Neural progenitor cell (in vitro differentiated cells): ENCODE measurements around the gene BCL2L13. TPM values are rescaled to one million over a fixed set of nuclear protein-coding genes. Genes with fewer than 3 reads are reported as not detected.

ENCODE experiments used
- DNase-seq: peaks from one replicate; pipeline ENCODE4 v3.0.0-alpha.2; 2016; ENCODE audit warnings: low spot score
- H2AFZ ChIP-seq: fragments of 200-600 bp; sonication (generic); replicated peaks from 2 replicates; pipeline ENCODE4 v1.6.1; 2016; ENCODE audit warnings: antibody characterized with exemption
- H3F3A ChIP-seq: fragments of 200-600 bp; sonication (generic); 2 replicates; pipeline ENCODE4 v1.6.1; 2016; ENCODE audit warnings: antibody characterized with exemption, low read depth
- H3K27ac ChIP-seq: fragments of 200-600 bp; sonication (generic); 2 replicates; pipeline ENCODE4 v1.5.1; 2016; ENCODE audit warnings: mild to moderate bottlenecking
- H3K27me3 ChIP-seq: fragments of 200-600 bp; sonication (generic); 2 replicates; pipeline ENCODE4 v1.6.1; 2016; ENCODE audit warnings: mild to moderate bottlenecking, moderate library complexity
- H3K36me3 ChIP-seq: fragments of 200-600 bp; sonication (generic); 2 replicates; pipeline ENCODE4 v1.5.1; 2016
- H3K4me1 ChIP-seq: fragments of 200-600 bp; sonication (generic); 2 replicates; pipeline ENCODE4 v1.6.1; 2016; ENCODE audit warnings: mixed run types
- H3K4me2 ChIP-seq: fragments of 200-600 bp; sonication (generic); 2 replicates; pipeline ENCODE4 v1.6.1; 2016
- H3K4me3 ChIP-seq: fragments of 200-600 bp; sonication (generic); 2 replicates; pipeline ENCODE4 v1.5.1; 2016
- H3K79me2 ChIP-seq: fragments of 200-600 bp; sonication (generic); 2 replicates; pipeline ENCODE4 v1.6.1; 2016; ENCODE audit warnings: low read depth
- H3K9ac ChIP-seq: fragments of 200-600 bp; sonication (generic); 2 replicates; pipeline ENCODE4 v1.6.1; 2016
- H3K9me3 ChIP-seq: fragments of 200-600 bp; sonication (generic); 2 replicates; pipeline ENCODE4 v1.5.1; 2016; ENCODE audit warnings: low read depth
- H4K20me1 ChIP-seq: fragments of 200-600 bp; sonication (generic); 2 replicates; pipeline ENCODE4 v1.6.1; 2016; ENCODE audit warnings: low read depth
- H3K27ac Mint-ChIP-seq: 3 replicates; pipeline ENCODE4 v1.8.0; 2021; ENCODE audit warnings: mixed read lengths
- H3K27me3 Mint-ChIP-seq: 2 replicates; pipeline ENCODE4 v1.8.0; 2022; ENCODE audit warnings: low read depth, mild to moderate bottlenecking, inconsistent platforms, moderate library complexity, mixed read lengths; ENCODE audit not compliant: insufficient read depth
- H3K36me3 Mint-ChIP-seq: 3 replicates; pipeline ENCODE4 v1.8.0; 2021; ENCODE audit warnings: mixed read lengths
- H3K4me1 Mint-ChIP-seq: 3 replicates; pipeline ENCODE4 v1.8.0; 2021; ENCODE audit warnings: mixed read lengths
- H3K4me3 Mint-ChIP-seq: 3 replicates; pipeline ENCODE4 v1.8.0; 2021; ENCODE audit warnings: mild to moderate bottlenecking, moderate library complexity, mixed read lengths
- H3K9me3 Mint-ChIP-seq: 3 replicates; pipeline ENCODE4 v1.8.0; 2020; ENCODE audit warnings: mixed read lengths
- CTCF ChIP-seq: fragments of 200-600 bp; sonication (generic); IDR thresholded peaks from 2 replicates; pipeline ENCODE4 v1.5.1; 2017; ENCODE audit warnings: antibody characterized with exemption, mild to moderate bottlenecking
- EZH2 ChIP-seq: fragments of 200-600 bp; sonication (generic); IDR thresholded peaks from 2 replicates; pipeline ENCODE4 v1.6.1; 2017; ENCODE audit warnings: antibody characterized with exemption, mild to moderate bottlenecking, moderate library complexity
- EZH2phosphoT487 ChIP-seq: fragments of 200-600 bp; sonication (generic); IDR thresholded peaks from 2 replicates; pipeline ENCODE4 v1.6.1; 2017; ENCODE audit warnings: antibody characterized with exemption
- total RNA-seq: library from RNA; depleted of rRNA; stranded (reverse); fragments of >200 nt; gene quantifications from 2 replicates; pipeline ENCODE4 v1.2.3, GENCODE V29; 2015; ENCODE audit warnings: low replicate concordance

Gene BCL2L13
- total RNA-seq, 1 donor from 2014 or later = 47.7 TPM

GRCh38 chr22:17703811-17704210 lies 65.3 kb downstream of the BCL2L13 start:
- H3K4me1 ChIP-seq = no peaks in the 10 kb centered on the region
- peaks cover 12% of the 10 kb centered on the region for H3K36me3 Mint-ChIP-seq
- no peaks in the 10 kb centered on the region for H3K9me3 Mint-ChIP-seq

GRCh38 chr22:17705546-17705945 lies 67.0 kb downstream of the BCL2L13 start:
- H3K9me3 ChIP-seq = no peaks in the 10 kb centered on the region
- no peaks in the 10 kb centered on the region for H3K4me1 ChIP-seq
- Mint-ChIP-seq H3K36me3 (peaks cover 14% of the 10 kb centered on the region), H3K9me3 (no peaks in the 10 kb centered on the region), H3K27ac (no peak overlapping the region), H3K27me3 (peaks cover 2% of the 10 kb centered on the region), H3K4me3 (no peak overlapping the region), H3K4me1 (peaks cover 6% of the 10 kb centered on the region)
- no peaks in the 10 kb centered on the region for H3K79me2 ChIP-seq
- H3F3A ChIP-seq = no peaks in the 10 kb centered on the region
- no peak overlapping the region for H3K27ac ChIP-seq
- H3K36me3 ChIP-seq = no peaks in the 10 kb centered on the region
- H2AFZ ChIP-seq = no peak overlapping the region
- no peaks in the 10 kb centered on the region for H4K20me1 ChIP-seq
- TF ChIP-seq EZH2phosphoT487 (no peak), CTCF (no peak), EZH2 (no peak)
- H3K27me3 ChIP-seq = no peaks in the 10 kb centered on the region
- H3K4me3 ChIP-seq = no peak overlapping the region
- H3K4me2 ChIP-seq = no peak overlapping the region
- H3K9ac ChIP-seq = no peak overlapping the region
- no peak for DNase-seq

More at GRCh38 chr22:17703811-17704210, 65.3 kb downstream of the BCL2L13 start:
- peaks cover 2% of the 10 kb centered on the region for H3K27me3 Mint-ChIP-seq
- TF ChIP-seq EZH2phosphoT487 (no peak), EZH2 (no peak), CTCF (no peak)
- Histone ChIP-seq H3K9me3 (no peaks in the 10 kb centered on the region), H3K27ac (no peak overlapping the region), H3K36me3 (no peaks in the 10 kb centered on the region), H3K9ac (no peak overlapping the region), H3K4me2 (no peak overlapping the region), H2AFZ (no peak overlapping the region), H3K79me2 (no peaks in the 10 kb centered on the region), H3K27me3 (no peaks in the 10 kb centered on the region), H3F3A (no peaks in the 10 kb centered on the region), H3K4me3 (no peak overlapping the region), H4K20me1 (no peaks in the 10 kb centered on the region)
- no peak overlapping the region for H3K27ac Mint-ChIP-seq
- H3K4me3 Mint-ChIP-seq = no peak overlapping the region
- DNase-seq = no peak
- peaks cover 11% of the 10 kb centered on the region for H3K4me1 Mint-ChIP-seq

- Mint-ChIP-seq H3K9me3 (no peaks in the 10 kb centered on the region), H3K4me1 (peaks cover 6% of the 10 kb centered on the region), H3K4me3 (no peak overlapping the region), H3K36me3 (peaks cover 14% of the 10 kb centered on the region), H3K27ac (peak overlapping the region; percentile 12), H3K27me3 (peaks cover 2% of the 10 kb centered on the region)
- no peaks in the 10 kb centered on the region for H3K27me3 ChIP-seq
- TF ChIP-seq EZH2phosphoT487 (no peak), EZH2 (no peak), CTCF (no peak)
- DNase-seq = no peak
- H3K4me1 ChIP-seq = no peaks in the 10 kb centered on the region
- no peaks in the 10 kb centered on the region for H3K9me3 ChIP-seq
- no peaks in the 10 kb centered on the region for H3F3A ChIP-seq
- H3K36me3 ChIP-seq = no peaks in the 10 kb centered on the region
- no peak overlapping the region for H3K4me2 ChIP-seq
- no peaks in the 10 kb centered on the region for H3K79me2 ChIP-seq
- no peaks in the 10 kb centered on the region for H4K20me1 ChIP-seq
- H3K9ac ChIP-seq = peak overlapping the region; percentile 0
- no peak overlapping the region for H3K4me3 ChIP-seq
- H3K27ac ChIP-seq = no peak overlapping the region
- no peak overlapping the region for H2AFZ ChIP-seq
Observed at GRCh38 chr22:17705951-17706900, 67.7 kb downstream of the BCL2L13 start.
